Measurements from ENCODE around the gene SUSD4. TPM values are rescaled to one million over a fixed set of nuclear protein-coding genes. Genes with fewer than 3 reads are reported as not detected.

Gene SUSD4
- total RNA-seq, 4 donors from 2014 or later, result 2.2 to 5.3 (median 2.5) TPM

- Histone ChIP-seq H3K36me3 (no peaks in the 10 kb centered on the region), H3K27ac (no peak overlapping the region), H3K9me3 (no peaks in the 10 kb centered on the region), H3K27me3 (no peaks in the 10 kb centered on the region), H3K4me1 (no peaks in the 10 kb centered on the region), H3K4me3 (no peak overlapping the region)
- TF ChIP-seq POLR2AphosphoS5 (IDR thresholded peaks at IDR 0.05), result no peak
- TF ChIP-seq EP300 (IDR thresholded peaks at IDR 0.05), result no peak
- TF ChIP-seq CTCF (IDR thresholded peaks at IDR 0.05), result no peak
- no peak for TF ChIP-seq POLR2A (IDR thresholded peaks at IDR 0.05)
- no peak for ATAC-seq
- no CpG with 5 or more reads among the region's 2 CpGs for whole genome bisulfite sequencing, 2 donors (ENCODE audit: low coverage in 1 of 2)
Observed at GRCh38 chr1:223312273-223312672, 51.7 kb downstream of the SUSD4 start.

GRCh38 chr1:223311826-223312225, 52.1 kb downstream of the SUSD4 start:
- no peak overlapping the region for H3K4me3 ChIP-seq
- TF ChIP-seq POLR2AphosphoS5 (IDR thresholded peaks at IDR 0.05), result no peak
- no peak for TF ChIP-seq CTCF (IDR thresholded peaks at IDR 0.05)
- TF ChIP-seq POLR2A (IDR thresholded peaks at IDR 0.05), result no peak
- no peak for TF ChIP-seq EP300 (IDR thresholded peaks at IDR 0.05)
- no peaks in the 10 kb centered on the region for H3K27me3 ChIP-seq
- 85 to 90% methylated on average over 3 of the region's 3 CpGs for WGBS, 2 donors (ENCODE audit: low coverage in 1 of 2)
- ATAC-seq, result no peak
- H3K27ac ChIP-seq, result no peak overlapping the region
- no peaks in the 10 kb centered on the region for H3K36me3 ChIP-seq
- no peaks in the 10 kb centered on the region for H3K9me3 ChIP-seq
- H3K4me1 ChIP-seq, result no peaks in the 10 kb centered on the region

- Histone ChIP-seq H3K27ac (no peak overlapping the region), H3K9me3 (peaks cover 0 to 4% (median 0%) of the 10 kb centered on the region in 3 donors), H3K27me3 (no peaks in the 10 kb centered on the region), H3K4me1 (no peaks in the 10 kb centered on the region), H3K4me3 (no peak overlapping the region), H3K36me3 (no peaks in the 10 kb centered on the region)
- WGBS, 2 donors (ENCODE audit: low coverage in 1 of 2), result 67 to 79% methylated on average over 2 of the region's 2 CpGs
- no peak for TF ChIP-seq POLR2AphosphoS5 (IDR thresholded peaks at IDR 0.05)
- no peak for TF ChIP-seq POLR2A (IDR thresholded peaks at IDR 0.05)
- no peak for TF ChIP-seq EP300 (IDR thresholded peaks at IDR 0.05)
- no peak for TF ChIP-seq CTCF (IDR thresholded peaks at IDR 0.05)
- ATAC-seq, result no peak
Observed at GRCh38 chr1:223308136-223308535, 55.8 kb downstream of the SUSD4 start.

GRCh38 chr1:223307544-223307943, 56.4 kb downstream of the SUSD4 start:
- Histone ChIP-seq H3K4me3 (no peak overlapping the region), H3K4me1 (no peaks in the 10 kb centered on the region), H3K9me3 (peaks cover 0 to 5% (median 0%) of the 10 kb centered on the region in 3 donors), H3K36me3 (no peaks in the 10 kb centered on the region), H3K27me3 (no peaks in the 10 kb centered on the region), H3K27ac (no peak overlapping the region)
- 68 to 91% methylated on average over 4 to 5 of the region's 5 CpGs for WGBS, 2 donors (ENCODE audit: low coverage in 1 of 2)
- ATAC-seq, result no peak
- no peak for TF ChIP-seq POLR2AphosphoS5 (IDR thresholded peaks at IDR 0.05)
- no peak for TF ChIP-seq POLR2A (IDR thresholded peaks at IDR 0.05)
- no peak for TF ChIP-seq EP300 (IDR thresholded peaks at IDR 0.05)
- no peak for TF ChIP-seq CTCF (IDR thresholded peaks at IDR 0.05)

DNA sequence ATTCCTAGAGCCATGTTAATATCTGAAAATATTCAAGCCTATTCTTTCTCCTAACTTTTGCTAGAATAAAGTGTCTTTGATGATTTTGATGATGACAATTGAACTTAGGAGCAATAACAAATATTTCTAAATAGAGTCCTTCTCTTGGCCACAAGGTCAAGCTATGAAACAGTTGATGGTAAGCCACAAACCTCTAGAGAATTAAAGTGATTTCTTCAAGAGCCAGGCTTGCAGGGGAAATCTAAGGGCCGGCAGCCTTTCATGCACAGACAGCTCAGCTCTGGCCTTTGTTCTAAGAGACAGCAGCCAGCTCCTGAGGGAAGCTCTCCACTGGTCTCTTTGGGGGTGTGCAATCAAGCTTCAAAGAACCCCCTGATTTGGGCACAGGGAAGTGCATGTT, 59.0 kb downstream of the SUSD4 start:
- no peak overlapping the region for H3K27ac ChIP-seq
- H3K4me1 ChIP-seq, result no peaks in the 10 kb centered on the region
- no peaks in the 10 kb centered on the region for H3K36me3 ChIP-seq
- WGBS, 2 donors (ENCODE audit: low coverage in 1 of 2), result 60% methylated on average over 1 of the region's 1 CpG; no CpG with 5 or more reads in 1 of the 2 donors
- peaks cover 0 to 5% (median 0%) of the 10 kb centered on the region in 3 donors for H3K9me3 ChIP-seq
- no peak overlapping the region for H3K4me3 ChIP-seq
- TF ChIP-seq CTCF (IDR thresholded peaks at IDR 0.05) (no peak), POLR2AphosphoS5 (IDR thresholded peaks at IDR 0.05) (no peak), POLR2A (IDR thresholded peaks at IDR 0.05) (no peak), EP300 (IDR thresholded peaks at IDR 0.05) (no peak)
- H3K27me3 ChIP-seq, result no peaks in the 10 kb centered on the region
- ATAC-seq, result no peak

Data from gastroesophageal sphincter (tissue), 4 donors.